ENCODE measurements around the gene EIF2AK2.

GRCh38 chr2:37201208-37201607 lies 44.4 kb upstream of the EIF2AK2 start:
- TF ChIP-seq, protein P1, sequence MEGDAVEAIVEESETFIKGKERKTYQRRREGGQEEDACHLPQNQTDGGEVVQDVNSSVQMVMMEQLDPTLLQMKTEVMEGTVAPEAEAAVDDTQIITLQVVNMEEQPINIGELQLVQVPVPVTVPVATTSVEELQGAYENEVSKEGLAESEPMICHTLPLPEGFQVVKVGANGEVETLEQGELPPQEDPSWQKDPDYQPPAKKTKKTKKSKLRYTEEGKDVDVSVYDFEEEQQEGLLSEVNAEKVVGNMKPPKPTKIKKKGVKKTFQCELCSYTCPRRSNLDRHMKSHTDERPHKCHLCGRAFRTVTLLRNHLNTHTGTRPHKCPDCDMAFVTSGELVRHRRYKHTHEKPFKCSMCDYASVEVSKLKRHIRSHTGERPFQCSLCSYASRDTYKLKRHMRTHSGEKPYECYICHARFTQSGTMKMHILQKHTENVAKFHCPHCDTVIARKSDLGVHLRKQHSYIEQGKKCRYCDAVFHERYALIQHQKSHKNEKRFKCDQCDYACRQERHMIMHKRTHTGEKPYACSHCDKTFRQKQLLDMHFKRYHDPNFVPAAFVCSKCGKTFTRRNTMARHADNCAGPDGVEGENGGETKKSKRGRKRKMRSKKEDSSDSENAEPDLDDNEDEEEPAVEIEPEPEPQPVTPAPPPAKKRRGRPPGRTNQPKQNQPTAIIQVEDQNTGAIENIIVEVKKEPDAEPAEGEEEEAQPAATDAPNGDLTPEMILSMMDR (IDR thresholded peaks at IDR 0.05) = no peak
- TF ChIP-seq POLR2AphosphoS5 (IDR thresholded peaks at IDR 0.05) (no peak), EP300 (IDR thresholded peaks at IDR 0.05) (no peak), POLR2A (IDR thresholded peaks at IDR 0.05) (no peak)
